ENCODE data around the gene NPAS3. TPM values are rescaled to one million over a fixed set of nuclear protein-coding genes. Genes with fewer than 3 reads are reported as not detected.

NPAS3 gene
- total and polyA plus RNA-seq, 2 donors (not counting 1 experiment from before 2014, with no cell fraction given), result 0.10 to 0.50 TPM

DNA sequence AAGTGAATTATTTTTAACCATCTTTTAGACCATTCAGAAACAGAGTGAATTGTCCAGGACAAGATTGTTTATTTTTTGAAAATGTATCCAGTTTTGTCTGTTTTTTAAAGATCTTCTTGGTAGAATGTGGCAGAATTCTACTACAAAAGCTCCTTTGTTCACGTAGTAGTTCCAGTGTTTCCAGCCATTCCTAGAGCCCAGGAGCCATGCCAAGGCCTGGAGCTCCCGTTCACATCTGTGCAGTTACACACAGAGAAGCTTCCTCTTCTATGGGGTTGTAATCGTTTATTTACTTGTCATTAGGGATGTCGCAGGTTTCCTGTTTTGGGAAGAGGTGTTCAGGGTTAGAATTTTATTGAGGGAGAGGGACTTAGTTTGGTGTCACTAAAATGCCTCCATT is 409.8 kb downstream of the NPAS3 start:
- H2AFZ ChIP-seq (ENCODE audit: low read length), result no peak overlapping the region
- H3K4me3 ChIP-seq (replicated peaks in 1 of 4; ENCODE audit: control extremely low read depth in 1 of 4, insufficient read depth in 1 of 4, low read depth in 3 of 4, low read length in 4 of 4), result no peak overlapping the region
- TF ChIP-seq CTCF (conservative IDR thresholded peaks at IDR 0.05 in 1 of 2, IDR thresholded peaks at IDR 0.05 in 1 of 2; ENCODE audit: low read depth in 1 of 2, low read length in 2 of 2), result no peak
- TF ChIP-seq EZH2 (IDR thresholded peaks at IDR 0.05; ENCODE audit: low read length, missing control alignments), result no peak
- no peak overlapping the region for H3K4me2 ChIP-seq (ENCODE audit: extremely low read depth, insufficient read depth, low read length)
- H3K27ac ChIP-seq (ENCODE audit: insufficient read depth, low read length), result no peak overlapping the region
- H3K27me3 ChIP-seq (ENCODE audit: control insufficient read depth, insufficient read depth, low read length), result no peaks in the 10 kb centered on the region
- no peak for DNase-seq (ENCODE audit: low read depth in 2 of 2)
- no peaks in the 10 kb centered on the region for H3K79me2 ChIP-seq (ENCODE audit: control insufficient read depth, insufficient read depth, low read length)
- H3K4me1 ChIP-seq (ENCODE audit: control insufficient read depth, extremely low read depth, insufficient read depth, low read length), result no peaks in the 10 kb centered on the region
- H4K20me1 ChIP-seq (ENCODE audit: control insufficient read depth, extremely low read depth, insufficient read depth, low read length), result no peaks in the 10 kb centered on the region
- H3K9me3 ChIP-seq (ENCODE audit: control insufficient read depth, insufficient read depth, low read depth, low read length), result no peaks in the 10 kb centered on the region
- no peaks in the 10 kb centered on the region for H3K36me3 ChIP-seq (ENCODE audit: control insufficient read depth, insufficient read depth, low read length)
- no peak overlapping the region for H3K9ac ChIP-seq (ENCODE audit: insufficient read depth, low read length)

DNA sequence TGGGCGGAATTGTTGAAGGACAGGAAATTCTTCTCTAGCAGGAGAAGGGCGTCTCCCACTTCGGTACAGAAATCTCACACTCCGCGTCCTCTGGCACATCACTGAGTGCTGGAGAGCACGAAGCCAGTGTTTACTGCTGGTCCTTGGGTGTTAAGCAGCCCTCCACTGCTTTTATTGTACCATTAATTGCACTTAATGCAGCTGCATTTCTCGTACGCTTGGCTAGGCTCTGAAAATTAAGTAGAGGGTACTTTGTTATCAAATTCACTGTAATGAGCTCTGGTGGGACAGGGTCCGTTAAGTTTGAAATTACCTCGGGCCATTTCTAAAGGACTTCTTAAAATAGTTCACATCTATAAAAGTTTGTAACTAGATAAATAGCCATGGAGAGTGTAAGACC is 411.2 kb downstream of the NPAS3 start:
- Histone ChIP-seq H3K4me2 (ENCODE audit: extremely low read depth, insufficient read depth, low read length) (no peak overlapping the region), H3K36me3 (ENCODE audit: control insufficient read depth, insufficient read depth, low read length) (no peaks in the 10 kb centered on the region), H3K27ac (ENCODE audit: insufficient read depth, low read length) (no peak overlapping the region), H3K4me3 (replicated peaks in 1 of 4; ENCODE audit: control extremely low read depth in 1 of 4, insufficient read depth in 1 of 4, low read depth in 3 of 4, low read length in 4 of 4) (no peak overlapping the region), H3K9ac (ENCODE audit: insufficient read depth, low read length) (no peak overlapping the region), H3K9me3 (ENCODE audit: control insufficient read depth, insufficient read depth, low read depth, low read length) (no peaks in the 10 kb centered on the region), H2AFZ (ENCODE audit: low read length) (no peak overlapping the region), H3K4me1 (ENCODE audit: control insufficient read depth, extremely low read depth, insufficient read depth, low read length) (no peaks in the 10 kb centered on the region), H3K79me2 (ENCODE audit: control insufficient read depth, insufficient read depth, low read length) (no peaks in the 10 kb centered on the region), H3K27me3 (ENCODE audit: control insufficient read depth, insufficient read depth, low read length) (no peaks in the 10 kb centered on the region), H4K20me1 (ENCODE audit: control insufficient read depth, extremely low read depth, insufficient read depth, low read length) (no peaks in the 10 kb centered on the region)
- no peak for TF ChIP-seq CTCF (conservative IDR thresholded peaks at IDR 0.05 in 1 of 2, IDR thresholded peaks at IDR 0.05 in 1 of 2; ENCODE audit: low read depth in 1 of 2, low read length in 2 of 2)
- no peak for TF ChIP-seq EZH2 (IDR thresholded peaks at IDR 0.05; ENCODE audit: low read length, missing control alignments)
- no peak for DNase-seq (ENCODE audit: low read depth in 2 of 2)

GRCh38 chr14:33350366-33350990 is 411.8 kb downstream of the NPAS3 start:
- no peak overlapping the region for H3K4me3 ChIP-seq (replicated peaks in 1 of 4; ENCODE audit: control extremely low read depth in 1 of 4, insufficient read depth in 1 of 4, low read depth in 3 of 4, low read length in 4 of 4)
- H3K4me2 ChIP-seq (ENCODE audit: extremely low read depth, insufficient read depth, low read length), result no peak overlapping the region
- no peak overlapping the region for H2AFZ ChIP-seq (ENCODE audit: low read length)
- H3K9ac ChIP-seq (ENCODE audit: insufficient read depth, low read length), result no peak overlapping the region
- H3K4me1 ChIP-seq (ENCODE audit: control insufficient read depth, extremely low read depth, insufficient read depth, low read length), result no peaks in the 10 kb centered on the region
- TF ChIP-seq CTCF (conservative IDR thresholded peaks at IDR 0.05 in 1 of 2, IDR thresholded peaks at IDR 0.05 in 1 of 2; ENCODE audit: low read depth in 1 of 2, low read length in 2 of 2) (no peak), EZH2 (IDR thresholded peaks at IDR 0.05; ENCODE audit: low read length, missing control alignments) (no peak)
- no peaks in the 10 kb centered on the region for H3K27me3 ChIP-seq (ENCODE audit: control insufficient read depth, insufficient read depth, low read length)
- no peaks in the 10 kb centered on the region for H3K9me3 ChIP-seq (ENCODE audit: control insufficient read depth, insufficient read depth, low read depth, low read length)
- DNase-seq (ENCODE audit: low read depth in 2 of 2), result no peak
- H3K27ac ChIP-seq (ENCODE audit: insufficient read depth, low read length), result no peak overlapping the region
- no peaks in the 10 kb centered on the region for H3K36me3 ChIP-seq (ENCODE audit: control insufficient read depth, insufficient read depth, low read length)
- H3K79me2 ChIP-seq (ENCODE audit: control insufficient read depth, insufficient read depth, low read length), result no peaks in the 10 kb centered on the region
- H4K20me1 ChIP-seq (ENCODE audit: control insufficient read depth, extremely low read depth, insufficient read depth, low read length), result no peaks in the 10 kb centered on the region
